GM18867 (cell line): ENCODE data around the gene FBXO28.
A peak's percentile ranks its signal among the peaks of the same experiment; 100 is the strongest.
"Not testable (repeated sequence)": the region's sequence is repeated elsewhere in the genome, so short reads cannot be mapped to it uniquely, and the experiment has no call there.

Source experiments
- ATAC-seq: cut with Tn5 transposase; IDR thresholded peaks from one replicate; pipeline ENCODE4 v1.9.1; 2021; ENCODE audit warnings: mild to moderate bottlenecking, moderate library complexity; ENCODE audit not compliant: unreplicated experiment

Gene FBXO28

DNA sequence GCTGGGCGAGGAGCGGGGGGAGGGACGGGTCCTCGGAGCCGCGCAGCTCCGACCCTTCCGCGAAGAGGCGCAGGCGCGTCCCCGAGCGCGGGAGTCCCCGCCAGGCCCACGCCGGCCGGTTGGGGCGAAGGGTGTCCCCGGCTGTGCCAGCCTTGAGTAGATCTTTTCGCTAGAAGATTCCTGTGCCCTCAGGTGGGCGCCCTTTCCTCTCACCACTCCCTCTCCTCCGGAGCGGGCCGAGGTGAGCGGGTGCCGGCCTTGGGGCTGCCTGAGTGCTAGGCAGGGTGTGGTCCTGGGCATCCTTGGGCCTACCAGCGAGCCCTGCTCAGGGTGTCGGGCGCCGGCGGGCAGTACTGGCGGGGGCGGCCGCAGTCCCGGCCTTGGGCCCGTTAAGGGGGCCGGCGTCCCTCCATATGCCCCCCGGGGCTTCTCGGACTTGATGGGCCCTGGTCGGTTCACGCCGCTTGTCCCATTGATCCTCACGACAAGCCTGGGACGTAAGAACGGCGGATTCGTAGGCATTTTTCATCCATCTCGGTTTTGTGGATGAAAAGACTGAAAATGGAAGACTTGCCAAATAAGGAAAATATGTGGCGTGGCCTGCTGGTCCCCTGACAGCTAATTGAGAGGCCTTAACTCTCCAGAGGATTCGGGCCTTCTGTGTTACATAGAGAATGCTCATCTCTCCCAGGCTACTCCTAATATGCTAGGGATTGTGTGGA lies 69.8 kb downstream of the FBXO28 start:
- ATAC-seq, result peak; percentile 50

GRCh38 chr1:224185208-224185607 lies 71.3 kb downstream of the FBXO28 start:
- no peak for ATAC-seq

GRCh38 chr1:224188286-224188685 lies 74.4 kb downstream of the FBXO28 start:
- no peak for ATAC-seq

GRCh38 chr1:224189561-224189960 lies 75.7 kb downstream of the FBXO28 start:
- no peak for ATAC-seq

GRCh38 chr1:224192082-224192788 lies 78.3 kb downstream of the FBXO28 start:
- ATAC-seq, result peak; percentile 35

- ATAC-seq, result no peak
Observed at GRCh38 chr1:224193319-224193966, 79.5 kb downstream of the FBXO28 start.

DNA sequence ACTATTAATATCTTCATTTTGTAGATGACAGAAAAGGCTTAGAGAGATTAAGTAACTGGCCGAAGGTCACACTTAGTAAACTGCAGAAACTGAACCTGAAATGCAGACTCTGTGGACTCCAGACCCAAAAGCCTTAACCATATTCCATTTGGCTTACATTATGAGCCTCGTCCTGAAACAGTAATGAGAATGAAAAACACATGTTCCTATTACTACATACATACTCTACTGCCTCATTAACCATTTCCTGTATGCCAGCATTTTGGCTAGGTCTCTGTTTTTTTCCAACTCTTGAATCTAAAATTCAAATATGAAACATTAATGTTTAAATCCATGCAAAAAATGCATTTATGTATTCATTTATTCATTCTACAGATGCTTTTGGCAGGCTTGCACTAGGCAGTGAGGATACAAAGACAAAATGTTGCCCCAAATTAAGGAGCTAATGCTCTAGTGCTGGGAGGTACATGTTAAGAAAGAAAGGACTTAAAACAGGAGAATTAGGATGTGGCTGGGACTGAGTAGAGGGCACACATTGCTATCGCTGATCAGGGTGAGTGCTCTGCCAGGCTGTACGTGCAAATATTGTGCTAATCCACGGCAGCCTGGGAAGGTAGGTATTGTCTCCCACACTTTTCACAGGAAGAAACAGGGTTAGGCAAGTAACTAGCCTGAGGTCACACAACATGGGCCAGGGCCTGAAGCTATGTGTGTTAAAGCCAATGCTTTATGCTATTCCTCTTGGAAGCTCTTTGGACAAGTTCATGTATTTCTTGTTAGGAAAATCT lies 83.1 kb downstream of the FBXO28 start:
- no peak for ATAC-seq

DNA sequence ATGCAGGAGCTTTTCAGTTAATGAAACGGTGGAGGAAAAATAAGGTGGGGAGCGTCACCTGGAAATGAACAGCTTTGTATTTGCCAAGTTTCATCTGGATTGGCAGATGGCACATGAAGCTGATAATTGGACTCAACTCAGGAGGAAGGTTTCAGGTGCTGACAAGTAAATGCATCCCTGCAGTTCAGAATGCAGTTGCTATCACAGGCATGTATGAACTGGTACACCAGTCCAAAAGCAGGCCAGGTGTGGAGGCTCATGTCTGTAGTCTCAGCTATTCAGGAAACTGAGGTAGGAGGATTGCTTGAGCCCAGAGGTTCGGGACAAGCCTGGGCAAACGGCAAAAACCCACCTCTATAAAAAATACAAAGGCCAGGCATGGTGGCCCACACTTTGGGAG lies 84.7 kb downstream of the FBXO28 start:
- ATAC-seq, result no peak

- ATAC-seq, result no peak
Observed at GRCh38 chr1:224199679-224200078, 85.8 kb downstream of the FBXO28 start.

- ATAC-seq, result no peak
Observed at GRCh38 chr1:224201383-224201782, 87.5 kb downstream of the FBXO28 start.

DNA sequence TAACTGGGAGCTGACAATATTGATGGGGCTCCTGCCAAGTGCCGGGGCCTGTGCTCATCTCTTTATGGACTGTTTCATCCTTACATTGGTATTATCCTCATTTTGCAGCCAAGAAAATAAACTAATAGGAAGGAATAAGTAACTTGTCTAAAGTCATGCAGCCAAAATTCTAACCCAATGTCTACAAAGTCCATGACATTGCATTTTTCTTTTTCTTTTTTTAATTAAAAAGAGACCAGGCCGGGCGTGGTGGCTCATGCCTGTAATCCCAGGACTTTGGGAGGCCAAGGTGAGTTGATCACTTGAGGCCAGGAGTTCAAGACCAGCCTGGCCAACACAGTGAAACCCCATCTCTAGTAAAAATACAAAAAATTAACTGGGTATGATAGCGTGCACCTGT lies 87.9 kb downstream of the FBXO28 start:
- ATAC-seq, result no peak

DNA sequence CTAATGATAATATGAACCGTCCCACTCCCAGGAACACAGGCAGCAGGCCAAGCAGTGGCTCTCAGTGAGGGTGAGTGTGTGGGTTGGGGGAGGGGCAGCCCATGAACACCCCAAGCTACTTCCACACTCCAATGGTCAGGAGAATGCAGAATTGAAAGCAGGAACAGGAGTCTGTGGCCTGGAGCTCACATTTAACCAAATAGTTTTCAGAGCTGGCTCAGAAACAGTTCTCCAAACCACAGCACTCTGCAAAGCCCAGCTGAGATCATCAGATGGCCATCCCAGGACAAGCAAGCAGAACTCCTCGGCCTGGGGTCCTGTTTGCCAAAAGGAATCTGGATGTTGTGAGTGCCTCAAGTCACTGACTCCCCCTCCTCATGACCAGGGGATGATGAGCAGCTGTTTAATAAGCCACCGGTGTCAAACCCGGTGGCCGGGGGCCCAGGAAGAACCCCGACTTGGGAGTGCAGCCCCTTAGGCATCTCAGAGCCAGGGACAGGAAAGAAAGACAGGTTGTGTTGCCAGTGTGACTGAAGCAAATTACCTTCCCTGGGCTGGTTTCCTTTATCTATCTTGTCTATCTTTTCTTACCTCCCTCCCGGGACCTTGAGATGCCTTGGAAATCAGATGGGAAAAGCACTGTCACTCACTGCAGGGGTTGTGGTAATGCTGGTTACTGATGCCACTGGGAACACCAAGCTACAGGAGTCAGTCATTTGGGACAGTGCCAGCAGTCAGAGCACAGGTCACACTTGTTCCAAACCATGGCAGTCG lies 89.5 kb downstream of the FBXO28 start:
- peak; percentile 51 for ATAC-seq

DNA sequence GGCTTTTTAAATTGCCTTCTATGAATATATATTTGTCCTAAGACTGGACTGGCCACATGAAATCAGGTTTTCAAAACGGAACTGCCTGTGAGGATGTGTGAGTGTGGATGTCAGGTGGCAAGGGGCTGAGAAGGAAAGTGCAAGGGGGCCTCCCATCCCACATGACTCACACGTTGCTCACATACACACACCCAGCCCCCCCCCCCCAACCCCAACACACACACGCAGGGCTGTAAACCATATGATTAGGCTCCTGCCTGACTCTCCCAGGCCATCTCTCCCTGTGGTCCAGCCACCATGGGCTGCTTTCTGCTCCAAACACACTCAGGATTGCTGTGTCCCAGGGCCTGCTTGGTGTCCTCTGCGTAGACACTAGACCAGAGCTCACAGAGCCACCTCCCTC lies 91.5 kb downstream of the FBXO28 start:
- no peak for ATAC-seq

DNA sequence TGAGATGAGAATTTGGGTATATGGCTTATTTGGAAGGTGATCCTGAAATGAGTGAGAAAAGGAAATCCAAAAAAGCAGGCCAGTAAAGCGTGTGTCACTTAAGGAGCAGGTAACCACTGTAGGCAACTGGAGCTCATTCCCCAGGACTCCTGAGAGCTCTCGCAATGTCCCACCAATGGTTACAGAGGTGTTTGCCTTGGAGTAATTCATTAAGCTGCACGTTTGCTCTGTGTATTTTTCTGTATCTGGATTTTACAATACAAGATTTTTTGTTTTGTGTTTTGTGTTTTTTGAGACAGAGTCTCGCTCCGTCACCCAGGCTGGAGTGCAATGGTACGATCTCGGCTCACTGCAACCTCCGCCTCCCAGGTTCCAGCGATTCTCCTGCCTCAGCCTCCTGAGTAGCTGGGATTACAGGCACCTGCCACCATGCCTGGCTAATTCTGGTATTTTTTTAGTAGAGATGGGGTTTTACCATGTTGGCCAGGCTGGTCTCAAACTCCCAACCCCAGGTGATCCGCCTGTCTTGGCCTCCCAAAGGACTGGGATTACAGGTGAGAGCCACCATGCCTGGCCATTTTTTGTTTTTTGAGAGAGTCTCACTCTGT lies 92.1 kb downstream of the FBXO28 start:
- ATAC-seq, result not testable (repeated sequence)

- no peak for ATAC-seq
Observed at GRCh38 chr1:224211206-224211962, 97.5 kb downstream of the FBXO28 start.
